Measurements from ENCODE around the gene PPT1. TPM values are rescaled to one million over a fixed set of nuclear protein-coding genes. Genes with fewer than 3 reads are reported as not detected.
A peak's percentile ranks its signal among the peaks of the same experiment; 100 is the strongest.

The PPT1 gene
- total RNA-seq, 1 experiment from 2014 or later: 154 TPM

DNA sequence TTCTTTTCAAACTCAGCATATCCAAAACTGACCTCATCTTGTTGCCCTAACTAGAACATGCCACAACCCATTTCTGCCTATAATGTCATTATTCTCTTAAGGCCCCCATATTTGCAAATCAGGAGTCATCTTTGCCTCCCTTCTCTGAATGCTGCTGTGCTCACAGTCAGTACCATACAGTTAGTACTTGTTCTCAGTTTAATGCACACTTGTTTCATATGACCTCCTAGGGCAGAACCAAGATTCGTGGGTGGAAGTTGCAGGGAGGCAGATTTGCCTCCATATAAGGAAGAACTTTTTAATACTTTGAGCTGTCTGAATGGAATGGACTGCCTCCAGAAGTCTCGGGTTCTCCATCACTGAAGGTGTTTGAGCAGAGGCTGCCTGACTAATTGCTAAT, 47.3 kb downstream of the PPT1 start:
- intact Hi-C loops (cut with micrococcal nuclease; ENCODE audit: unreplicated experiment): no loop called here
- Histone ChIP-seq H3K36me3 (ENCODE audit: low read depth) (peaks cover 18% of the 10 kb centered on the region; the same call in 1 of the 2 replicates), H3K4me3 (no peak overlapping the region), H3K4me1 (replicated peaks; ENCODE audit: insufficient read depth) (no peaks in the 10 kb centered on the region), H3K27ac (no peak overlapping the region), H3K79me2 (ENCODE audit: low read depth) (peaks cover 94% of the 10 kb centered on the region), H2AFZ (no peak overlapping the region), H3F3A (ENCODE audit: insufficient read depth, low read depth) (peaks cover 16% of the 10 kb centered on the region), H3K9me2 (ENCODE audit: insufficient read depth) (no peaks in the 10 kb centered on the region), H3K9me3 (ENCODE audit: insufficient read depth, low read depth) (no peaks in the 10 kb centered on the region), H3K4me2 (no peak overlapping the region), H3K27me3 (ENCODE audit: insufficient read depth, low read depth) (no peaks in the 10 kb centered on the region), H4K20me1 (ENCODE audit: insufficient read depth) (peaks cover 49% of the 10 kb centered on the region)
- CTCF ChIA-PET: interaction anchor here (0.6 kb wide), 1 partner anchor 325 kb away, joined by 3 read pairs; no protein-coding TSS in a partner anchor
- BruUV-seq (replicated peaks): no TSS peak
- POLR2A ChIA-PET (ENCODE audit: unreplicated experiment): interaction anchor here (0.5 to 0.6 kb wide), 3 partner anchors 9 to 237 kb away, joined by 5 to 7 read pairs (median 5); no protein-coding TSS in a partner anchor
- DNase-seq: peak in 1 of 2 experiments; percentile 16
- TF ChIP-seq EZH2 (IDR thresholded peaks at IDR 0.05; ENCODE audit: low read depth): no peak
- TF ChIP-seq, protein P1, sequence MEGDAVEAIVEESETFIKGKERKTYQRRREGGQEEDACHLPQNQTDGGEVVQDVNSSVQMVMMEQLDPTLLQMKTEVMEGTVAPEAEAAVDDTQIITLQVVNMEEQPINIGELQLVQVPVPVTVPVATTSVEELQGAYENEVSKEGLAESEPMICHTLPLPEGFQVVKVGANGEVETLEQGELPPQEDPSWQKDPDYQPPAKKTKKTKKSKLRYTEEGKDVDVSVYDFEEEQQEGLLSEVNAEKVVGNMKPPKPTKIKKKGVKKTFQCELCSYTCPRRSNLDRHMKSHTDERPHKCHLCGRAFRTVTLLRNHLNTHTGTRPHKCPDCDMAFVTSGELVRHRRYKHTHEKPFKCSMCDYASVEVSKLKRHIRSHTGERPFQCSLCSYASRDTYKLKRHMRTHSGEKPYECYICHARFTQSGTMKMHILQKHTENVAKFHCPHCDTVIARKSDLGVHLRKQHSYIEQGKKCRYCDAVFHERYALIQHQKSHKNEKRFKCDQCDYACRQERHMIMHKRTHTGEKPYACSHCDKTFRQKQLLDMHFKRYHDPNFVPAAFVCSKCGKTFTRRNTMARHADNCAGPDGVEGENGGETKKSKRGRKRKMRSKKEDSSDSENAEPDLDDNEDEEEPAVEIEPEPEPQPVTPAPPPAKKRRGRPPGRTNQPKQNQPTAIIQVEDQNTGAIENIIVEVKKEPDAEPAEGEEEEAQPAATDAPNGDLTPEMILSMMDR (conservative IDR thresholded peaks at IDR 0.05): no peak

GRCh38 chr1:40047769-40048168, 49.3 kb downstream of the PPT1 start:
- intact Hi-C loops (cut with micrococcal nuclease; ENCODE audit: unreplicated experiment): no loop called here
- Histone ChIP-seq H3F3A (ENCODE audit: insufficient read depth, low read depth) (peaks cover 21% of the 10 kb centered on the region), H3K36me3 (ENCODE audit: low read depth) (peaks cover 22% of the 10 kb centered on the region), H3K9me3 (ENCODE audit: insufficient read depth, low read depth) (no peaks in the 10 kb centered on the region), H4K20me1 (ENCODE audit: insufficient read depth) (peaks cover 60% of the 10 kb centered on the region), H3K79me2 (ENCODE audit: low read depth) (peaks cover 96% of the 10 kb centered on the region), H3K27me3 (ENCODE audit: insufficient read depth, low read depth) (no peaks in the 10 kb centered on the region), H3K4me3 (no peak overlapping the region), H2AFZ (no peak overlapping the region), H3K4me2 (no peak overlapping the region), H3K9me2 (ENCODE audit: insufficient read depth) (no peaks in the 10 kb centered on the region), H3K4me1 (replicated peaks; ENCODE audit: insufficient read depth) (peaks cover 10% of the 10 kb centered on the region; the same call in 1 of the 2 replicates), H3K27ac (no peak overlapping the region)
- TF ChIP-seq, protein P1 (conservative IDR thresholded peaks at IDR 0.05): no peak
- TF ChIP-seq EZH2 (IDR thresholded peaks at IDR 0.05; ENCODE audit: low read depth): no peak
- ChIA-PET CTCF (no interaction called here), POLR2A (ENCODE audit: unreplicated experiment) (no interaction called here)
- BruUV-seq (replicated peaks): no TSS peak
- no peak for DNase-seq

GRCh38 chr1:40047276-40047675, 49.8 kb downstream of the PPT1 start:
- H3K4me3 ChIP-seq: no peak overlapping the region
- H3K36me3 ChIP-seq (ENCODE audit: low read depth): peaks cover 26% of the 10 kb centered on the region
- H3K9me3 ChIP-seq (ENCODE audit: insufficient read depth, low read depth): no peaks in the 10 kb centered on the region
- peaks cover 60% of the 10 kb centered on the region for H4K20me1 ChIP-seq (ENCODE audit: insufficient read depth)
- no TSS peak for BruUV-seq (replicated peaks)
- H3F3A ChIP-seq (ENCODE audit: insufficient read depth, low read depth): peaks cover 24% of the 10 kb centered on the region
- no peaks in the 10 kb centered on the region for H3K27me3 ChIP-seq (ENCODE audit: insufficient read depth, low read depth)
- peaks cover 15% of the 10 kb centered on the region for H3K4me1 ChIP-seq (replicated peaks; ENCODE audit: insufficient read depth)
- H3K4me2 ChIP-seq: no peak overlapping the region
- H3K9me2 ChIP-seq (ENCODE audit: insufficient read depth): no peaks in the 10 kb centered on the region
- H3K27ac ChIP-seq: no peak overlapping the region
- no peak for DNase-seq
- ChIA-PET POLR2A (ENCODE audit: unreplicated experiment) (no interaction called here), CTCF (no interaction called here)
- intact Hi-C loops (cut with micrococcal nuclease; ENCODE audit: unreplicated experiment): no loop called here
- no peak overlapping the region for H2AFZ ChIP-seq
- no peak for TF ChIP-seq EZH2 (IDR thresholded peaks at IDR 0.05; ENCODE audit: low read depth)
- TF ChIP-seq, protein P1 (conservative IDR thresholded peaks at IDR 0.05): no peak
- H3K79me2 ChIP-seq (ENCODE audit: low read depth): peaks cover 96% of the 10 kb centered on the region

All from PC-9 (cell line).